ENCODE results near the gene ZNF593.

ZNF593 gene

DNA sequence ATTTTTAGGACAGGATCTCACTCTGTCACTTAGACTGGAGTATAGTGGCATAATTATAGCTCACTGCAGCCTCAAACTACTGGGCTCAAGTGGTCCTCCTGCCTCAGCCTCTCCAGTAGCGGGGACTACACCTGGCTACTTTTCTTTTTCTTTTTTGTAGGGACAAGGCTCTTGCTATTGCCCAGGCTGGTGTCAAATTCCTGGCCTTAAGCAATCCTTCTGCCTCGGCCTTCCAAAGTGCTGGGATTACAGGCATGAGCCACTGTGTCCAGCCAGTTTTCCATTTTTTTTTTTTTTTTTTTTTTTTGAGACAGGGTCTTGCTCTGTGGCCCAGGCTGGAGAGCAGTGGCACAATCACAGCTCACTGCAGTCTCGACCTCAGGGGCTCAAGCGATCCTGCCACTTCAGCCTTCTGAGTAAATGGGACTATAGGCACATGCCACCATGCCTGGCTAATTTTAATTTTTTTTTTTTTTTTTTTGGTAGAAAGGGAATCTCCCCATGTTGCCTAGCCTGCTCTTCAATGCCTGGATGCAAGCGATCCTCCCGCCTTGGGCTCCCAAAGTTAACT lies 43.7 kb downstream of the ZNF593 start:
- DNase-seq, result no peak

DNA sequence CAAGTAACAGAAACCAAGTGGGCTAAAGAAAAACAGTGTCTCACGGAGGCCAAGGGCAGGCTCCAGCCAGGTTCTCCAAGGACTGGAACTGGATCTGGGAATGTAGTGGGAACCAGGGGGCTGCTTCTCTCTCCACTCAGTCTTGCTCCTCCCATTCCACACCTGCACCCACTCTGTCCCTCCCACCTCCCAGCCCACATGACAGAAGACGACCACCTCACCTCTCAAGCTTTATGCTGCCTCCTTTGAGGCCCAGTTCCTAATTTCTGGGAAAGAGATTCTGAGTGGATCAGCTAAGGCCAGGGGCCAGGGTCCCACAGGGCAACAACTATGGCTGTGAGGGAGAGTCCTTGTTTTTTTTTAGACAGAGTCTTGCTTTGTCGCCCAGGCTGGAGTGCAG lies 45.5 kb downstream of the ZNF593 start:
- DNase-seq, result no peak

DNA sequence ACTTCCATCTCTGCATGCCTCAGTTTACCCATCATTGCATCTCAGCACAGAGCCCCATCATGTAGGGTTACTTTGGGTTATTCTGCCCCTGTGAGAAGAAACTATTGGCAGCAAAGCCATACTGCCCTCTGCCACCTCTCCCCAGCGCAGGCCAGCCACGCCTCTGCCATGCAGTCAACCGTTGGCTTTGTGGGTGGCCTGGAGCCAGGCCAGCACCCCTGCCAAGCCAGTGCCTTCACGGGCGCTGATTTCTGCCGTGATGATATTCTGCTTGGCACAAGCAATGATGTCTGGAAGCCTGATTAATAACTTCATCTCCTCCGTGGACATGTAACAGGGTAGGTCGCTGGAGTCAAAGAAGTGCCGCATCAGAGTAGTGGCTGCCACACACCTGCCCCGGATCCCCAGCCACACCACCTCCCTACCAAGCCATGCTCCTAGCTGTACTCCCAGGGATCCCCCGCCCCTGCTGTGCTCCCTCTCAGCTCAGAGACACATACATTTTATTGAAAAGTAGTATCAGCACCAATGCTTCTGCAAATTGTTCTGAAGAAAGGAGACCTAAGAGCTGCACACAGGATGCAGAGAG lies 49.3 kb downstream of the ZNF593 start:
- no peak for DNase-seq
